Renal cortical epithelial cell (primary cell): ENCODE data around the gene TRIM6. TPM values are rescaled to one million over a fixed set of nuclear protein-coding genes. Genes with fewer than 3 reads are reported as not detected.
"Not testable (repeated sequence)": the region's sequence is repeated elsewhere in the genome, so short reads cannot be mapped to it uniquely, and the experiment has no call there.

Experiments used
- DNase-seq: peaks from one replicate; pipeline ENCODE4 v3.0.0-alpha.2; 2011; ENCODE audit warnings: low read depth
- total RNA-seq: library from RNA; depleted of rRNA; stranded (reverse); fragments of >200 nt; gene quantifications from 2 replicates; pipeline ENCODE4 v1.2.3, GENCODE V29; 2014

Gene TRIM6, protein sequence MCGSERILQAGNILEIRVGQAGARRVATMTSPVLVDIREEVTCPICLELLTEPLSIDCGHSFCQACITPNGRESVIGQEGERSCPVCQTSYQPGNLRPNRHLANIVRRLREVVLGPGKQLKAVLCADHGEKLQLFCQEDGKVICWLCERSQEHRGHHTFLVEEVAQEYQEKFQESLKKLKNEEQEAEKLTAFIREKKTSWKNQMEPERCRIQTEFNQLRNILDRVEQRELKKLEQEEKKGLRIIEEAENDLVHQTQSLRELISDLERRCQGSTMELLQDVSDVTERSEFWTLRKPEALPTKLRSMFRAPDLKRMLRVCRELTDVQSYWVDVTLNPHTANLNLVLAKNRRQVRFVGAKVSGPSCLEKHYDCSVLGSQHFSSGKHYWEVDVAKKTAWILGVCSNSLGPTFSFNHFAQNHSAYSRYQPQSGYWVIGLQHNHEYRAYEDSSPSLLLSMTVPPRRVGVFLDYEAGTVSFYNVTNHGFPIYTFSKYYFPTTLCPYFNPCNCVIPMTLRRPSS
- total RNA-seq, result 10.4 and 19.5 TPM in 2 replicates

DNA sequence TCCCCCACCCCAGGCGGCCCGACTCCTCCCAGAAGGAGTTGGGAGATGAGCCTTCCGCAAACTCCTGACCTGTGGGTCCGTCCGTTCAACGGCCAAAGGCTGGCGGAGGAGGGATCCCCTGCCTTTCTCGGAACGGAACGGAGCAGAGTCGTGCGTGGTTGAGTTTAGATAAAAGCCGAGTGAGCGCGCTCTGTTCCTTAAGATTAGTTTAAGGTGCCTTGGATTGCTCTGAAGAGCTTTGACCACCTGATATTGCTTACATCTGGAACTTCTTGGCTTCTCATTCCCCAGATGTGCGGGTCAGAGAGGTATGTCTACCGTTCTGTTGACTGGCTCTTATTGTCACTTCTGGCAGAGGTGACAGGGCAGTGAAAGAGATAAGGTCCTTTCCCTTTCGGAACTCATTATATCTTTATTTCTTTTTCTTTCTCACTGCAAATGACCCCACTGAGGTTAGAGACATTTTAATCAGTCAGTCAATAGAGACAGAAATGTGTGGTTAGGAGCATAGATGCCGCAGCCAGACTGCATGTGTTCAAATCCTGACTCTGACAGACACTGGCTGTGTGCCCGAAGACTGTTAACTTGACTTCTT, at the start of gene TRIM6:
Gene TRIM6, plus strand, starts transcription at position 31 of the 595 bp plus-strand sequence. Its CDS starts 261 bp downstream, at position 292.
- peak; percentile 43 for DNase-seq

DNA sequence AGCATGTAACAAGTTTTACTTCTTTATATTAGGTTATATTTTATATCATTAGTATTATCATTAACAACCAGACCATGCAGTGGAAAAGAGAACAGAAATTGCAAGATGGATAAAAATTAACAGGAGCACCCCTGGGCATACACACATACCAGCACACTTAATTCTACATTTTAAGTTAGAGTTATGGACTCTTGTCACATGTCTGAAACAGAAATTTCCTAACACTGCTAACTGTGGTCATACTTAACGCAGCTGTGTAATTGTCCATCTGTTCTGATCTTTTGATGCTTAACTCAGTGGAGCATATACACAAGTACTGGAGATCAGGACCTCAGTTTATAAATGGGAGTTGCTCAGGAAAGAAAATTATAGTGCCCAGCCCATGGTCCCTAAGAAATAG, 48.5 kb upstream of the TRIM6 start:
- DNase-seq, result peak; percentile 31

DNA sequence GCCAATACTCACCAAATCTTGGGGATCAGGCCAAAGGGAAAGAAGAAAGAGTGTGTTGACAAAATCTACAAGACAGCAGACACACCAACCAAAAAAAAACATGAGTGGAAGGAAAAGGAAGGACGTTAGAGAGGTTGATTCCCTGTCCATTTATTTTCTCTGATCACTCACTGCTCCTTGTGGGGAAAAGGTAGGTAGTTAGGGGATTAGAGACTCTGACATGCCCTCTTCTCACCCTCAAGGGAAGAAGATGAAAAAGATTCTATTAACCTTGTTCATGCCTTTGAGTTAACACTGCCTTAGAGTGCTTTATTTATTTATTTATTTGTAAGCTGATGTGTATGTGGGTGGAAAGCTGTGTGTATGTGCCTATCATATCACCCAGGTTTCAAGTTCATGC, 48.0 kb upstream of the TRIM6 start, which contains the start of gene OR52H1:
Gene OR52H1, minus strand, starts transcription at position 101 of the 400 bp plus-strand sequence. CDS start 3,035 bp downstream, outside the sequence.
- DNase-seq, result no peak

DNA sequence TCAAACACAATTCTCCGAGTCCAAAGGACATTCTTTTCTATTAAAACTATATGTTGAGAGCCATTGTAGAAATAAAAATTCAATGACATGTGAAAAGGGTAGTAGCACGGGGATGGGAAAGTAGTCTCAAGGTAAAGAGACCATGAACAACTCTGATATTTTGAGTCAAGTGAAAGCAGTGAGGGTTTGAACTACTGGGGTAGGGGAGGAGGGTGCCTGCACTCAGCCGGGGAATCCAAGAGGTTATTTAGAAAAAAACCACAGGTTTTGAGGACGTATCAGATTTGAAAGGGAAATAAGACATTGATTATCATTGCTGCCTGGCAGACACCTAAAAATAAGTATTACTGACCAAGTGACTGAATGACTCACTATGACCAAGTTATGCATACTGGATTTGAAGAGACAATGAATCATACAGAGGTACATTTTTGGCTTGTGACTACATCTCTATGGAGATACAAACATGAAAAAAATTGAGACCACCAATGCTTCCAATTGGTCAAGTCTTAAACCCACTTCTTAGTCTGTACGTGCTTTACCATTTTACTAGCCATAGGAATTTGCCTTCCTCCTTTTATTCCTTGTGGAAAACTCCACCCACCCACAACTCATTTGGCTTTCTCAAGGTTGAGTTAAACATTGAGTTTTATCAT, 45.9 kb upstream of the TRIM6 start:
- DNase-seq, result peak; percentile 82

DNA sequence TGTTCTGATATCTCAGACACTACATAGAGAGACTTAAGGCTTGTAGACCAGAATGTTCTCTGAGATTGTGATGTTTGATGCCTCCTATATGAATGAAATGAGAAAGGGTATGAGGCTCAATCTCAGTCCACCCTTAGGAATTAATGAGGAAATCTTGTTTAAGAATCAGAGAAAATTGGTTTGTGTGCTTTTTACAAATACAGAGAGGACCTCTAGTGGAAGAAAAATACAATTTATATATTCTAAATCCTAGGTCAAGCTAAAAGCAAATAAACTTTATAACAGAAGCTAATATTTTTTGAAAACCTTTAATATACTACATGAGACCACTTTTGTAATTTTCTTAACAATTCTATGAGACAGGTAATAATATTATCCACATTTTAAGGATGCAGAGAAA, 43.1 kb upstream of the TRIM6 start:
- DNase-seq, result peak; percentile 23

DNA sequence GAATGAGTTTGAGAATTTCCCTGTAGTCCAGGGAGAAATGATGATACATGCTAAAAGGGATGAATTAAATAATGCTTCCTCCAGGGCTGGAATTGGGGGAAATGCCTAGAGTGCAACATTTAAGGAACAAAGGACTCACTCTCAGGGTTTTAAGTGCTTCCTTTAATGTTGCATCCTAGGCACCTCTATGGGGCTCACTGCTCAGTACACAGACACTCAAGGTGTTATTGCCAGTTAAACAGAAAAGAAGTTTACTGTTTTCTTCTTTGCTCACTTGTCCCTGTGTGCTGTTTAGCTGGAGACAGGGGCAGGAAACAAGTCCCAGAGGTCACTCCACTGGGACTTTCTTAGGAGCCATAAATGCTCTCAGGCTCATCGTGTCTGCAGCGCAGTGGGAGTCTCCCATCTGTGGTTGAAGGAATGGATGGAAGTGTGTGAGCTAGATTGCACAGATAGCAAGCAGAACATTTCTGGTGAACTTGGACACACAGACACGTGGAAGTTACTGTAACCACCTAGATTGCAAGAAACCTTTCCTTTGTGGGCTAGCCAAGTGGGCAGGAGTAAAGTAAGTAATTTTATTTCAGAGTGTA, 39.7 kb upstream of the TRIM6 start:
- no peak for DNase-seq

DNA sequence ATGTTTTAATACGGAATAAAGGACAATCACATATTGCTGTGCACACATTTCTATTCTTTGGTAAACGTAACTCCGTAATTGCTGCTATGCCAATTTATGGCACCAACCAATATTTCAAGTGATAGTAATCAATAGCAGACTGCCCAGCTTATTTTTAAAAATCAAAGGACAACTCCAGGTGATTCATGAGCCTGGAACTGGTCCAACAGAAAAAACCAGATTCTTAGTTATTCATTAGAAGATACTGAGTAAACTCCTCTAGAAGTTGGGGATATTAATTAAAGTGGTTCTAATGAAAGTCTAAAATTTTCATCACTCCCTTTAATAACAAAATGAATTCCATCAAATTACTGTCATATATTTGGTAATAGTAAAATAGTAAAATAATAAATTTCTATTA, 38.7 kb upstream of the TRIM6 start:
- DNase-seq, result peak; percentile 50

DNA sequence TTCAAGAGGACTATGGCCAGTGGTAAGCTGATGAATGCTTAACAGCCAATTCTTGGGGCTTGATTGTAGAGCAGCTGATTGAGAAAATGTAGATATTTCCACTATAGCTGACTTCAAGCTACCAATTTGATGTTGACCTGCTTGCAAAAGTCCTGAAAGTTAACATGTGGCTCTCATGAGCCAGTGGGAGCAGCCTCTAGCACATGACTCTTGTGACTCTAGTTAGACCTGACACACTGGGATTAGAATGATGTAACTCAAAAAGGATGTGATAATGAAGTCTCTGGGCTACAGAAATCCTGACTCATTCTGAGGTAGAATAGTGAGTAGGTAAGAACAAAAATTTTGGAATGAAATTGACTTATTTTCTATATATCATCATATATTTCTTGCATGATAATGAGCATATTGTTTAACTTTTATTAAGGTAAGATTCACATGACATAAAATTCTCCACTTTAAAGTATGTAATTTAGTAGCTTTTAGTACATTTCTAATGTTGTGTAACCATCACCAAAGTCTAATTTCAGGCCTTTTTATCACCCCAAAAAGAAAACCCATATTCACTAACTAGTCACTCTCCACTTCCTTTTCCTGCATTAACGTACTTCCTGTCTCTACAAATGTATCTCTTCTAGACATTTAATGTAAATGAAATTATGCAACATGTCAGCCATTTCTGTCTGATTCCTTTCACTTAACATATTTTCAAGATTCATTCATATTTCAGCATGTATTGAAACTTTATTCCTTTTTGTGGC, 32.0 kb upstream of the TRIM6 start:
- DNase-seq, result peak; percentile 49

DNA sequence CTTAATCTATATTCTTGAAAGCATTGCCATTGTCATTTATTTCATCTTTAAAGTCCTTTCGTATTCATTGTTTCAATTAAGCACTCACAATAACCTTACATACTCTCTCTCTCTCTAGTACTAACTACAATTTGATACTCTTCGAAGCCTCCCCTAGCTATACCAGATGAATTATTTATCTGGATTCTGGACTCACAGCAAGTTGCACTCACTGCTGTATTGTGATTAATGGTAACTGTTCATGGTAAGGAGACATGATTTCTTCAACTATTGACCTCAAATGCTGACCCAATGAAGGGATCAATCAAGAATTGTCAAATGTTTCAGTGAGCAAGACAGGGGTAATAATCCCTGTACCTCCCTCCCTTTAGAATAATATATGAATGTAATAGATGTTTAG, 21.8 kb upstream of the TRIM6 start:
- DNase-seq, result no peak

DNA sequence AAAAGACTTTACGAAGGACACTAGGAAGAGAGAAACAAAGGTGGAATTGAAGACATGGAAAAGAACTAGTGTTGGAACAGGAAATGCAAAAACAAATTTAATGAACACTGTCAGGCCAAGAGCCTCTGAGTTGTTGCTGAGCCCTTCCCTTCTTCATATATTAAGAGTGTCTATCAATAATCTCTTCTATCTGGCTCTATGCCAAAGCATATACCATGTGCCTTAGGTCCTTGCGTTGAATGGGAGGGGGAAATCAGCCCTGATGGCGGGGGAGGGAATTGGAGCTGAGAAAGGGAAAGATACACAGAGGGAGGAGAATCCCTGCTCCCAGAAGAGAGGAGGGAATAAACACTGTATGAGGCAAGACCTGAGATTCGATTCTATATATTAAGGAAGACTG, 21.3 kb upstream of the TRIM6 start:
- DNase-seq, result no peak

DNA sequence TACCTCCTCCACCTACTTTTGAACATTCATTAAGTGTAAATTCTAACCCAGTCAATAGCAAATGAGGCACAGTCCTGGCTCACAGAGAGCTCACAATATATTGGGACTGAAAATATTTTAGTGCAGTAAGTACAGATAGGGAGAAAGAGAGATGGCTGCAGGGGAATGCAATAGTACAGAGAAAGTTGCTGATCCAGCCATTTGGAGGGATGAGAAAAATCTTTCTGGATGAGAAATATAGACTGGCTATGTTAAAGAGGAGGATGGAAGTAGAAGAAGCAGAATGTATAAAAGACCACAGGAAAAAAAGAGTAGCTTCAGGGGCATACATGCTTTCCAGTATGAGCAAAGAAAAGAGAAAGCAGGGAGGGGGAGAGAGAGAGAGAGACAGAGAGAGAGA, 19.3 kb upstream of the TRIM6 start:
- DNase-seq, result no peak

DNA sequence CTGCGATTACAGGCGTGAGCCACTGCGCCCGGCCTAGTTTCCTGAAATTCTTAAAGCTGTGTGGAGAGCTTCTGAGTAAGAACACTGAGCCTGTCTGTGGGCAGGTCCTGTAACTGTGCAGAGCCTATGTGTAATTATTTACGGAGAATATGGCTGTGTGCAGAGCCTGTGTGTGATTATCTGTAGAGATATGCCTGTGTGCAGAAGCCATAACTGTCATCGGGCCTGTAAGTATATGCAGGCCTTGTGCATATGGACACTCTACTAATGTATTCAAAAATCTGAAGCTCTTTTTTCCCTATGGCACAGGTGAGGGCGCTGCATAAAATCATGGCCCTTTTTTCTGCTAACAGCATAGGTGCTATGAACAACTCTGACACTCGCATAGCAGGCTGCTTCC, 15.9 kb upstream of the TRIM6 start, which contains the start of gene OR52B6:
Gene OR52B6, plus strand, starts transcription at position 301 of the 400 bp plus-strand sequence. Its CDS starts 0 bp downstream, at position 301.
- DNase-seq, result no peak

DNA sequence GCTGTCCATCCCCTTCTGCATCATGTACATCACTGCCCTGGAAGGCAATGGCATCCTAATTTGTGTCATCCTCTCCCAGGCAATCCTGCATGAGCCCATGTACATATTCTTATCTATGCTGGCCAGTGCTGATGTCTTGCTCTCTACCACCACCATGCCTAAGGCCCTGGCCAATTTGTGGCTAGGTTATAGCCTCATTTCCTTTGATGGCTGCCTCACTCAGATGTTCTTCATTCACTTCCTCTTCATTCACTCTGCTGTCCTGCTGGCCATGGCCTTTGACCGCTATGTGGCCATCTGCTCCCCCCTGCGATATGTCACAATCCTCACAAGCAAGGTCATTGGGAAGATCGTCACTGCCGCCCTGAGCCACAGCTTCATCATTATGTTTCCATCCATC, 15.4 kb upstream of the TRIM6 start:
- no peak for DNase-seq

DNA sequence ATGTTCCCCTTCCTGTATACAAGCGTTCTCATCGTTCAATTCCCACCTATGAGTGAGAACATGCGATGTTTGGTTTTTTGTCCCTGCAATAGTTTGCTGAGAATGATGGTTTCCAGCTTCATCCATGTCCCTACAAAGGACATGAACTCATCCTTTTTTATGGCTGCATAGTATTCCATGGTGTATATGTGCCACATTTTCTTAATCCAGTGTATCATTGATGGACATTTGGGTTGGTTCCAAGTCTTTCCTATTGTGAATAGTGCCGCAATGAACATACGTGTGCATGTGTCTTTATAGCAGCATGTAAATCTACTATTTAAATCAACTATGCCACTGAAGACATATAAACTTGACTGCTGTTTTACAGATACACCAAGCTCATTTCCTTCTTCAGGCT, 12.0 kb upstream of the TRIM6 start:
- DNase-seq, result not testable (repeated sequence)

DNA sequence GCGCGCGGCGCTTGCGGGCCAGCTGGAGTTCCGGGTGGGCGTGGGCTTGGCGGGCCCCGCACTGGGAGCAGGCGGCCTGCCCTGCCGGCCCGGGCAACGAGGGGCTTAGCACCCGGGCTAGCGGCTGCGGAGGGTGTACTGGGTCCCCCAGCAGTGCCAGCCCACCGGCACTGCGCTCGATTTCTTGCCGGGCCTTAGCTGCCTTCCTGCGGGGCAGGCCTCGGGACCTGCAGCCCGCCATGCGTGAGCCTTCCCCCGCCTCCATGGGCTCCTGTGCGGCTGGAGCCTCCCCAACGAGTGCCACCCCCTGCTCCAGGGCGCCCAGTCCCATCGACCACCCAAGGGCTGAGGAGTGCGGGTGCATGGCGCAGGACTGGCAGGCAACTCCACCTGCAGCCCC, 6.5 kb upstream of the TRIM6 start:
- DNase-seq, result not testable (repeated sequence)

DNA sequence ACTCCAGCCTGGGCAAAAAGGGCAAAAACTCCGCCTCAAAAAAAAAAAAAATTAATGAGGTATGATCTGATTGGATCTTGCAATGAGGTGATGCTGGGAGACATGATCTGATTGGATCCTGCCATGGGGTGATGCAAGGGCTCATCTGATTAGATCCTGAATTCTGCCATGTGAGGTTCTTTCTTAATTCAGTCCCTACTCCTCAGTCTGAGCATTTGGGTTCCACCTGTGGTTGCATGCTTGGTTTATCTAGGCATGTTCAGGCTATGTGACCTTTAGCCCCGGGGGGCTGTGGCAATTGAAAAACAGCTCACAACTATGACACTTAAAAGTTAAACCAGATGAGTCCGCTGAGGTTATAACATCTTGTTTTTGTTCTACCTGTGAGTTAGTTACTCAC, 4.8 kb upstream of the TRIM6 start:
- peak; percentile 96 for DNase-seq

DNA sequence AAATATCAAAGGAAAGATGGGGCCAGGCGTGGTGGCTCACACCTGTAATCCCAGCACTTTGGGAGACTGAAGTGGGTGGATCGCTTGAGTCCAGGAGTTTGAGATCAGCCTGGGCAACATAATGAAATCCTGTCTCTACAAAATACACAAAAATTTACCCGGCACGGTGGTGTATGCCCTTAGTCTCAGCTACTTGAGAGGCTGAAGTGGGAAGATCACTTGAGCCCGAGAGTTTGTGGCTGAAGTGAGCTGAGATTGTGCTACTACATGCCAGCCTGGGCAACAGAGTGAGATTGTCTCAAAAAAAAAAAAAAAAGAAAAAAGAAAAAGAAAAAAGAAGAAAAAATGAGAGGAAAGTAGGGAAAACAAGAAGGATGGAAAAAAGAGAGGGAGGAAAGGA, 3.8 kb upstream of the TRIM6 start:
- no peak for DNase-seq

DNA sequence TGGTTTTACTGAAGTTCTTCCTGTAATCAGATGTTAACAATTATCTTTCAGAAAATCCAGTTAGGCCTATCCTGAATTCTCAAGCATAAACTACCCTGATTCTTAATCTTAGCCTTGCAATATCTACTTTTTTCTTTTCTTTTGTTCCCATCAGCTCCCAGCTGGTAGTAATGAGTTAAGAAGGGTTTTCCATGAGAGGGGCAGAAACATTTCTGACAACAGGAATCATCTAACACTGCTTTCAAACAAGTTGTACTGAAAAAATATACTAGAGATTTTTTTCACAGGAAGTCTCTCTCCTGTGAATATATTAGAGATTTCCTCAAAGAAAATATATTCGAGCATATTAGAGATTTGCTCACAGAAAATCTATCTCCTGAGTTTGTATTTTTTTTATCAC, 3.3 kb upstream of the TRIM6 start:
- no peak for DNase-seq

DNA sequence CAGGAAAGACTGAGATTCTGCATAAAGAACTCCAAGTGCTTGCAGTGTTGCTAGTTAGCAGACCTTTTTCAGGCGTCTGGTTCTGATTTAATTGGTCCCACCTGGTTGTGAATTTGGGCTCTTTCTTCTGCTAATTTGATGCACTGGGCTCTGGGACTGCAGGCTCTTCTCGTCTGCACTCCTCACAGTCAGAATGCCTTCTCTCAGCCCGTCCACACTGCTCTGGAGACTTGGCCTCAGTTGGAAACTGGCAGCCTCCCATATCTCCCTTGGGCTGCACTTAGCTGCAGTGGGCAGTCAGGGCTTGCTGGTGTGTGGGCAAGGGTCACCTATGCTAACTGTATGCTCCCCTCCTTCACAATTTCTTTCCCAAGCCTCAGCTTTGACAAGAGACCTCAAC, 1.5 kb downstream of the TRIM6 start:
- DNase-seq, result no peak

DNA sequence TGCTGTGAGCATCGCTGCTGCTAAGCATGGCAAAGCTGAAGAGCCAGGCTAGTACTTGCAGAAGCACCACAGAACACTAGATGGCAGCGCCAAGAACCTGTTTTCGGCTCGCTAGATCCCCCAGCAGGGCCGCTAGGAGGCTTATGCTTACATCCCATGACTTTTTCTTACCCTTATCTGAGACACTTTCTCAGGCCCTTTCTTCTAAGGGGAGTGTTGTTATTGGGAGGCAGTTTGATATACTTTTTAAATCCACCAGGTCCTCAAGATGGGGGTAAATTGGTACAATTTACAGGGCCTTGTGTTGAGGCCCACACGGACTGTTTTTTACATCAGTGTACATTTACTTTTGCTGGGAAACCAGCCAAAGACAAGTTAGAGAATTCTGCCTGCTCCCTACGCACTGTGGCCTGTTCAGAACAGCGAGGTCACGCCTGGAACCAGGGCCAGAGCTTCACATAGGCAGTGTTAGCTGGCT, 4.0 kb downstream of the TRIM6 start:
- DNase-seq, result peak; percentile 87

DNA sequence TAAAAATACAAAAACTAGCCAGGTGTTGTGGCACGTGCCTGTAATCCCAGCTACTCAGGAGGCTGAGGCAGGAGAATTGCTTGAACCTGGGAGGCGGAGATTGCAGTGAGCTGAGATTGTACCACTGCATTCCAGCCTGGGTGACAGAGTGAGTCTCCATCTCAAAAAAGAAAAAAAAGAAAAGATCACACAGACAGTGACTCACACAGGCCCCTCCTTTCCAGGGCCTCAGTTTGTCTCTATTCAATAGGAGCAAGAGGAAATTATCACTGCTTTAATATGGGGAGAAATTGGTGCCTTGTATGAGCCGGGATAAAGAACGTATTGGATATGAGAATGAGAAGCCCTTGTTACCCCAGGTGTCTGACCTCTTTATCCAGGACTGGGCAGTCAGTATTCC, 6.4 kb downstream of the TRIM6 start:
- peak; percentile 22 for DNase-seq
